ENCODE measurements around the gene CDK5RAP3. TPM values are rescaled to one million over a fixed set of nuclear protein-coding genes. Genes with fewer than 3 reads are reported as not detected.

CDK5RAP3 gene
- total and polyA plus RNA-seq, 2 of the 13 experiments (the other 11 are each of a cell fraction or from before 2014, with no cell fraction given), result 128 to 154 TPM

GRCh38 chr17:47946516-47946915 lies 24.4 kb upstream of the CDK5RAP3 start (continued):
- no peak for TF ChIP-seq KIAA2018 (CRISPR knock-in tag; IDR thresholded peaks at IDR 0.05; ENCODE audit: borderline replicate concordance)
- 0 out of 2 replicates have a peak, but pooled peaks have one; percentile 15 for TF ChIP-seq ARID2 (CRISPR knock-in tag; IDR thresholded peaks at IDR 0.05; ENCODE audit: borderline replicate concordance)
- TF ChIP-seq ZNF367 (CRISPR knock-in tag; IDR thresholded peaks at IDR 0.05; ENCODE audit: borderline replicate concordance), result no peak
- no peak for TF ChIP-seq GLI4 (CRISPR knock-in tag; IDR thresholded peaks at IDR 0.05; ENCODE audit: borderline replicate concordance)
- 0 out of 2 replicates have a peak, but pooled peaks have one; percentile 25 for TF ChIP-seq SNAPC5 (CRISPR knock-in tag; IDR thresholded peaks at IDR 0.05; ENCODE audit: borderline replicate concordance)
- 0 out of 2 replicates have a peak, but pooled peaks have one; percentile 43 for TF ChIP-seq ZMAT3 (CRISPR knock-in tag; conservative IDR thresholded peaks at IDR 0.05)
- TF ChIP-seq ZNF816 (CRISPR knock-in tag; IDR thresholded peaks at IDR 0.05; ENCODE audit: borderline replicate concordance), result peak; percentile 31; the same call in 1 of the 2 replicates
